Heart left ventricle (tissue), 13 donors: Measurements from ENCODE around the gene ATP5PF.
"Not testable (repeated sequence)": the region's sequence is repeated elsewhere in the genome, so short reads cannot be mapped to it uniquely, and the experiment has no call there.

Experiments
- CTCF ChIP-seq, 12 donors: fragments of 200-600 bp; sonication (generic) in 4 of 12; IDR thresholded peaks; one replicate each; pipeline versions ENCODE4 v1.5.0 to v1.8.0; 2018 to 2022; ENCODE audit warnings: antibody characterized with exemption in 12 of 12, mild to moderate bottlenecking in 5 of 12
- POLR2A ChIP-seq, 2 donors: fragments of 450-650 bp; IDR thresholded peaks; one replicate each; pipeline ENCODE4 v1.6.1; 2017; ENCODE audit warnings: antibody characterized with exemption in 2 of 2, mild to moderate bottlenecking in 2 of 2, moderate library complexity in 2 of 2
- donor health status: ischemic (EF 13 %, LVEDD 7.1; RV severe dilation, severe dysfunction).
- donor health status: DM: no; HTN: yes; CAD: no.
- donor health status: DM: no; HTN: no; CAD: no.
- donor health status: ischemic (EF 25% LVEDD 6.9; RV normal size, moderate dysfunction).
- donor health status: ischemic (EF 25% LVEDD 5.7; RV mildly dilated, moderate dysfunction).
- donor health status: ischemic (EF 35%, LVEDD 5.7; RV mildly dilated, moderate dysfunction).
- donor health status: nonischemic (EF 11% LVEDD 7.7; RV severe dilation, severe dysfunction).
- donor health status: DM: yes; HTN: yes; CAD: no.
- donor health status: PGD.
- donor health status: ischemic (EF 29% LVEDD 5.4; RV normal size, mild dysfunction).
- donor health status: nonischemic (EF 23%, LVEDD 6.1; RV moderate dilation, normal function).

- TF ChIP-seq CTCF, POLR2A (IDR thresholded peaks at IDR 0.05): not testable (repeated sequence)
These were observed 39.2 kb downstream of the ATP5PF start for GRCh38 chr21:25695461-25695860.
